SU-DHL-6 (cell line): ENCODE data around the gene CARHSP1.
"Not testable (repeated sequence)": the region's sequence is repeated elsewhere in the genome, so short reads cannot be mapped to it uniquely, and the experiment has no call there.

ENCODE experiments used
- H2AFZ ChIP-seq: fragments of 200-600 bp; sonication (generic); 2 replicates; pipeline ENCODE4 v1.6.1; 2014; ENCODE audit warnings: low read depth, mild to moderate bottlenecking, moderate library complexity, mixed read lengths, antibody characterized with exemption, low read length; ENCODE audit not compliant: severe bottlenecking
- H3F3A ChIP-seq: fragments of 200-600 bp; shearing (Covaris generic); 2 replicates; pipeline ENCODE4 v1.6.0; 2016; ENCODE audit warnings: antibody characterized with exemption, mild to moderate bottlenecking; ENCODE audit not compliant: insufficient read depth
- H3K27ac ChIP-seq: fragments of 200-600 bp; sonication (generic); 2 replicates; pipeline ENCODE4 v1.5.1; 2016; ENCODE audit warnings: low read depth, mild to moderate bottlenecking, low read length, moderate library complexity, mixed read lengths
- H3K27me3 ChIP-seq: fragments of 200-600 bp; sonication (generic), shearing (Covaris generic); 2 replicates; pipeline ENCODE4 v1.6.0; 2014; ENCODE audit warnings: mild to moderate bottlenecking, low read length
- H3K36me3 ChIP-seq: fragments of 200-600 bp; sonication (generic); 2 replicates; pipeline ENCODE4 v1.6.1; 2014; ENCODE audit warnings: mild to moderate bottlenecking, low read length, mixed read lengths
- H3K4me2 ChIP-seq: fragments of 300-600, 200-600 bp; shearing (Covaris generic), sonication (generic); 2 replicates; pipeline ENCODE4 v1.6.0; 2014; ENCODE audit warnings: low read length, low read depth, mild to moderate bottlenecking; ENCODE audit not compliant: poor library complexity, severe bottlenecking
- H3K4me3 ChIP-seq: fragments of 200-600 bp; sonication (generic); 2 replicates; pipeline ENCODE4 v1.5.1; 2014; ENCODE audit warnings: antibody characterized with exemption, low read length, mild to moderate bottlenecking, mixed read lengths; ENCODE audit not compliant: insufficient read depth, poor library complexity, severe bottlenecking
- H3K79me2 ChIP-seq: fragments of 200-600 bp; sonication (generic); 2 replicates; pipeline ENCODE4 v1.6.1; 2014; ENCODE audit warnings: mild to moderate bottlenecking, low read length, moderate library complexity; ENCODE audit not compliant: insufficient read depth
- H3K9ac ChIP-seq: fragments of 200-600 bp; sonication (generic); 2 replicates; pipeline ENCODE4 v1.7.0; 2014; ENCODE audit warnings: mild to moderate bottlenecking, low read length
- H3K9me2 ChIP-seq: fragments of 200-600 bp; sonication (generic); replicated peaks from 2 replicates; pipeline ENCODE4 v1.6.1; 2014; ENCODE audit warnings: low read length; ENCODE audit not compliant: insufficient read depth
- H3K9me3 ChIP-seq: fragments of 200-600 bp; sonication (generic); 2 replicates; pipeline ENCODE4 v1.6.1; 2014; ENCODE audit warnings: low read length, mixed read lengths; ENCODE audit not compliant: insufficient read depth
- H4K20me1 ChIP-seq: fragments of 200-600 bp; sonication (generic); 2 replicates; pipeline ENCODE4 v1.6.1; 2014; ENCODE audit warnings: low read depth, mild to moderate bottlenecking, antibody characterized with exemption, low read length, moderate library complexity, mixed read lengths
- EZH2phosphoT487 ChIP-seq: fragments of 200-600 bp; sonication (generic), shearing (Covaris generic); conservative IDR thresholded peaks from 2 replicates; pipeline ENCODE4 v1.6.1; 2018; ENCODE audit warnings: mild to moderate bottlenecking, antibody characterized with exemption, low read length, moderate library complexity, mixed read lengths
- TF ChIP-seq, protein P1 (sequence below): fragments of 200-600 bp; sonication (generic); IDR thresholded peaks from one replicate; pipeline ENCODE4 v1.5.1; 2017; ENCODE audit warnings: antibody characterized with exemption, mild to moderate bottlenecking, low read length, moderate library complexity; ENCODE audit not compliant: insufficient read depth, poor library complexity, severe bottlenecking

Gene CARHSP1

DNA sequence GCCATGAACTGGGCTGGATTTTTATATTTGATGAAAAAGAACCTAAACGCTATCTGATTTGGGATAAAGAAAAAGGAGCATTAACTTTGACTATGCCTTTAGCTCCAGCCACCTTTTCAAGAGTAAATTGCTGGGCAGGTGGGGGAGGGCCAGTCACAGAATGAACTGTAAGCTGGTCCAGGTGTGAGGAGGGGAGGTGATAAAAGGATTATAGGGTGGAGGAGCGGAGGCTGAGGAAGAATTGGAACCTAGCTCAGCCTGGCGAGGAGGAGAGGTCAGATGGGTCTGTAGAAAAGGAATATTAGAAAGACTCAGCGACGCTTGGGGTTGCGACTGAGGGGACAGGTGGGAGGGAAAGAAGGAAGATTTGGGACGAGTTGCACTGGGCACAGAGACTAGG lies 32.0 kb downstream of the CARHSP1 start:
- not testable (repeated sequence) for H4K20me1 ChIP-seq, H3K27me3 ChIP-seq, H3K9me3 ChIP-seq, H3F3A ChIP-seq, H3K9ac ChIP-seq, H3K79me2 ChIP-seq, H2AFZ ChIP-seq, H3K27ac ChIP-seq, H3K4me2 ChIP-seq, H3K36me3 ChIP-seq, H3K9me2 ChIP-seq, H3K4me3 ChIP-seq

DNA sequence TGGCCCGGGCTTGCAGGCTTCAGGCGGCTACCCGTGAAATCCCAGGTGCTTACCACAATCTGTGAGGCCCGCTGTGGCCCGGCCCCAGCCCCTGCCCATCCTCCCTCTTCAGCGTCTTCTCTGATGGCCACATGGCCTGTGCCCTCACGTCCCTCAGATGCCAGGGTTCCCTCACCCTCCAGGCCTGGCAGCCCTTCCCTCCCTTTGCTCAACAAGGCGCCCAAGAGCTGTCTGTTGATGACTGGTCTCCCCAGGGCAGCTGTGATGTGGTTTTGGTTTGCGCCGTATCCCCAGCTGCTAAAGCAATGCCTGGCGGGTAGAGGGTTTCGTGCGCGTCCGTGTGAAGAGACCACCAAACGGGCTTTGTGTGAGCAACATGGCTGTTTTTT lies 36.1 kb downstream of the CARHSP1 start:
- no peak overlapping the region for H3K9ac ChIP-seq
- no peaks in the 10 kb centered on the region for H3F3A ChIP-seq
- H2AFZ ChIP-seq, result no peak overlapping the region
- TF ChIP-seq EZH2phosphoT487, result no peak
- TF ChIP-seq, protein P1, sequence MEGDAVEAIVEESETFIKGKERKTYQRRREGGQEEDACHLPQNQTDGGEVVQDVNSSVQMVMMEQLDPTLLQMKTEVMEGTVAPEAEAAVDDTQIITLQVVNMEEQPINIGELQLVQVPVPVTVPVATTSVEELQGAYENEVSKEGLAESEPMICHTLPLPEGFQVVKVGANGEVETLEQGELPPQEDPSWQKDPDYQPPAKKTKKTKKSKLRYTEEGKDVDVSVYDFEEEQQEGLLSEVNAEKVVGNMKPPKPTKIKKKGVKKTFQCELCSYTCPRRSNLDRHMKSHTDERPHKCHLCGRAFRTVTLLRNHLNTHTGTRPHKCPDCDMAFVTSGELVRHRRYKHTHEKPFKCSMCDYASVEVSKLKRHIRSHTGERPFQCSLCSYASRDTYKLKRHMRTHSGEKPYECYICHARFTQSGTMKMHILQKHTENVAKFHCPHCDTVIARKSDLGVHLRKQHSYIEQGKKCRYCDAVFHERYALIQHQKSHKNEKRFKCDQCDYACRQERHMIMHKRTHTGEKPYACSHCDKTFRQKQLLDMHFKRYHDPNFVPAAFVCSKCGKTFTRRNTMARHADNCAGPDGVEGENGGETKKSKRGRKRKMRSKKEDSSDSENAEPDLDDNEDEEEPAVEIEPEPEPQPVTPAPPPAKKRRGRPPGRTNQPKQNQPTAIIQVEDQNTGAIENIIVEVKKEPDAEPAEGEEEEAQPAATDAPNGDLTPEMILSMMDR, result no peak
- H3K9me3 ChIP-seq, result no peaks in the 10 kb centered on the region
- H3K79me2 ChIP-seq, result peaks cover 18% of the 10 kb centered on the region
- no peak overlapping the region for H3K27ac ChIP-seq
- H4K20me1 ChIP-seq, result no peaks in the 10 kb centered on the region
- no peak overlapping the region for H3K4me3 ChIP-seq
- H3K27me3 ChIP-seq, result no peaks in the 10 kb centered on the region
- no peak overlapping the region for H3K4me2 ChIP-seq
- no peaks in the 10 kb centered on the region for H3K9me2 ChIP-seq
- no peaks in the 10 kb centered on the region; the same call in 1 of the 2 replicates for H3K36me3 ChIP-seq

- Histone ChIP-seq H3K9ac (no peak overlapping the region), H3K79me2 (peaks cover 15% of the 10 kb centered on the region)
Measured at GRCh38 chr16:8831871-8832716, 36.7 kb downstream of the CARHSP1 start.

GRCh38 chr16:8831450-8831849 lies 37.4 kb downstream of the CARHSP1 start:
- TF ChIP-seq, protein P1, result no peak
- TF ChIP-seq EZH2phosphoT487, result no peak
- H3K79me2 ChIP-seq, result peaks cover 15% of the 10 kb centered on the region
- H3K4me3 ChIP-seq, result no peak overlapping the region
- H3K27ac ChIP-seq, result no peak overlapping the region
- H3F3A ChIP-seq, result no peaks in the 10 kb centered on the region
- H2AFZ ChIP-seq, result no peak overlapping the region
- H3K9me2 ChIP-seq, result no peaks in the 10 kb centered on the region
- no peak overlapping the region for H3K4me2 ChIP-seq
- H3K36me3 ChIP-seq, result no peaks in the 10 kb centered on the region; the same call in 1 of the 2 replicates
- H3K9ac ChIP-seq, result no peak overlapping the region
- H4K20me1 ChIP-seq, result no peaks in the 10 kb centered on the region
- H3K9me3 ChIP-seq, result no peaks in the 10 kb centered on the region
- no peaks in the 10 kb centered on the region for H3K27me3 ChIP-seq

More at GRCh38 chr16:8831871-8832716, 36.7 kb downstream of the CARHSP1 start:
- Histone ChIP-seq H3K4me3 (no peak overlapping the region), H3K9me2 (no peaks in the 10 kb centered on the region), H3K27ac (no peak overlapping the region), H3K27me3 (no peaks in the 10 kb centered on the region), H3K4me2 (no peak overlapping the region), H3K36me3 (no peaks in the 10 kb centered on the region; the same call in 1 of the 2 replicates), H2AFZ (no peak overlapping the region), H4K20me1 (no peaks in the 10 kb centered on the region), H3K9me3 (no peaks in the 10 kb centered on the region), H3F3A (no peaks in the 10 kb centered on the region)
- TF ChIP-seq, protein P1, result no peak
- no peak for TF ChIP-seq EZH2phosphoT487
